Keratinocyte (primary cell): ENCODE results near the gene PPP1R16B. TPM values are rescaled to one million over a fixed set of nuclear protein-coding genes. Genes with fewer than 3 reads are reported as not detected.
A peak's percentile ranks its signal among the peaks of the same experiment; 100 is the strongest.

ENCODE experiments used
- DNase-seq: peaks from one replicate; pipeline ENCODE4 v3.0.0-alpha.2; 2011; ENCODE audit warnings: low read depth, missing footprints, low spot score
- FAIRE-seq: peaks from 2 replicates; lab custom pipeline; 2011; peaks lifted over from hg19 to GRCh38; lab: Jason Lieb, UNC
- H2AFZ ChIP-seq: 2 replicates; pipeline ENCODE4 v1.6.0; 2012; ENCODE audit warnings: low read length, control low read depth, inconsistent platforms; ENCODE audit not compliant: control insufficient read depth
- H3K27ac ChIP-seq: 2 replicates; pipeline ENCODE4 v1.5.1; 2011; ENCODE audit warnings: low read length; ENCODE audit not compliant: control insufficient read depth, insufficient read depth
- H3K27me3 ChIP-seq: 3 replicates; pipeline ENCODE4 v1.6.0; 2011; ENCODE audit warnings: low read length; ENCODE audit not compliant: control insufficient read depth, insufficient read depth; ENCODE audit errors: extremely low read depth
- H3K36me3 ChIP-seq, 2 experiments: 2 replicates in 1 of 2; 3 replicates in 1 of 2; pipeline ENCODE4 v1.5.1; 2011; ENCODE audit warnings: low read length in 2 of 2, mild to moderate bottlenecking in 1 of 2; ENCODE audit not compliant: control insufficient read depth in 2 of 2, insufficient read depth in 2 of 2; ENCODE audit errors: extremely low read depth in 1 of 2
- H3K4me1 ChIP-seq: 3 replicates; pipeline ENCODE4 v1.5.1; 2011; ENCODE audit warnings: low read length; ENCODE audit not compliant: control insufficient read depth, insufficient read depth; ENCODE audit errors: extremely low read depth
- H3K4me2 ChIP-seq: 3 replicates; pipeline ENCODE4 v1.6.0; 2011; ENCODE audit warnings: low read depth, low read length; ENCODE audit not compliant: control insufficient read depth, insufficient read depth; ENCODE audit errors: extremely low read depth
- H3K4me3 ChIP-seq, 3 experiments: fragments of 200-600 bp in 1 of 3; sonication (generic) in 1 of 3; 2 replicates in 2 of 3; 3 replicates in 1 of 3; pipeline ENCODE4 v1.5.1; 2011 to 2016; ENCODE audit warnings: low read length in 3 of 3, mild to moderate bottlenecking in 3 of 3, control low read depth in 2 of 3, inconsistent platforms in 1 of 3, low read depth in 1 of 3, mixed read lengths in 1 of 3, mixed run types in 1 of 3, moderate library complexity in 1 of 3; ENCODE audit not compliant: control insufficient read depth in 2 of 3, insufficient read depth in 2 of 3; ENCODE audit errors: extremely low read depth in 1 of 3
- H3K79me2 ChIP-seq: 2 replicates; pipeline ENCODE4 v1.6.0; 2012; ENCODE audit warnings: low read length; ENCODE audit not compliant: control insufficient read depth, insufficient read depth
- H3K9ac ChIP-seq: 3 replicates; pipeline ENCODE4 v1.6.0; 2011; ENCODE audit warnings: low read length; ENCODE audit not compliant: control insufficient read depth, insufficient read depth; ENCODE audit errors: extremely low read depth
- H3K9me1 ChIP-seq: 3 replicates; pipeline ENCODE4 v1.6.0; 2011; ENCODE audit warnings: low read length; ENCODE audit not compliant: control insufficient read depth, insufficient read depth; ENCODE audit errors: extremely low read depth
- H3K9me3 ChIP-seq: 2 replicates; pipeline ENCODE4 v1.5.1; 2012; ENCODE audit warnings: low read depth, low read length; ENCODE audit not compliant: control insufficient read depth
- H4K20me1 ChIP-seq: 3 replicates; pipeline ENCODE4 v1.6.0; 2011; ENCODE audit warnings: low read length; ENCODE audit not compliant: control insufficient read depth, insufficient read depth; ENCODE audit errors: extremely low read depth
- EZH2 ChIP-seq: IDR thresholded peaks from one replicate; pipeline ENCODE4 v1.6.1; 2012; ENCODE audit warnings: inconsistent platforms, mild to moderate bottlenecking, low read length, moderate library complexity
- dilution Hi-C: fragments of 300-500 bp; cut with MboI; formaldehyde crosslinking; loops from one replicate; pipeline ENCODE4 v1.7.0; 2020; ENCODE audit warnings: low sequenced_read_pairs; ENCODE audit not compliant: extremely low pct_ligation_motif_present
- polyA plus RNA-seq, 5 experiments: library from polyadenylated mRNA; depleted of rRNA in 3 of 5; stranded (reverse) in 3 of 5; stranded (forward) in 1 of 5; unstranded in 1 of 5; fragments of >200 nt; gene quantifications; 1 replicate in 1 of 5; 2 replicates in 3 of 5; 3 replicates in 1 of 5; pipeline versions ENCODE4 v1.2.1 to v1.2.3, GENCODE V29; 2011 to 2012; ENCODE audit warnings: missing spikeins in 2 of 5, low read depth in 1 of 5, low replicate concordance in 1 of 5
- TF ChIP-seq, protein P1 (sequence below), 3 experiments: IDR thresholded peaks in 1 of 3; conservative IDR thresholded peaks in 1 of 3; optimal IDR thresholded peaks in 1 of 3; 2 replicates in 2 of 3; 3 replicates in 1 of 3; pipeline versions ENCODE3 to v1.5.1; 2011; ENCODE audit warnings: low read length in 3 of 3, mild to moderate bottlenecking in 3 of 3, moderate library complexity in 2 of 3, control low read depth in 1 of 3, inconsistent platforms in 1 of 3; ENCODE audit not compliant: insufficient read depth in 2 of 3; ENCODE audit errors: extremely low read depth in 1 of 3

Gene PPP1R16B
- polyA plus RNA-seq, 1 donor (not counting 4 experiments of a cell fraction or from before 2014, with no cell fraction given), result not detected

DNA sequence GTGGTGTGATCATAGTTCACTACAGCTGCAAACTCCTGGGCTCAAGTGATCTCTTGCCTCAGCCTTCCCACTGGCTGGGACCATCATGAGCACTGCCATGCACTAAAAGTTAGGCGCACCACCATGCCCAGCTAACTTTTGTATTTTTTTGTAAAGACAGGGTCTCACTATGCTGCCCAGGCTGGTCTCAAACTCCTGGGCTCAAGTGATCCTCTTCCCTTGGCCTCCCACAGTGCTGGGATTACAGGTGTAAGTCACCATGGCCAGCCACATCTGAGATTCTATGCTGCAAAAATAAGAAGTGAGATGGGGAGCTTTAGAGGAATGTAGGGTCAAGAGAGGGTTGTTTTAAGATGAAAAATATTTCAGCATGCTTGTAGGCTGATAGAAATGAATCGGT, 119.2 kb downstream of the PPP1R16B start:
- no peaks in the 10 kb centered on the region for H3K36me3 ChIP-seq
- H3K4me1 ChIP-seq, result peaks cover 20% of the 10 kb centered on the region
- H3K4me2 ChIP-seq, result no peak overlapping the region
- H3K9me3 ChIP-seq, result no peaks in the 10 kb centered on the region
- H3K27me3 ChIP-seq, result peaks cover 11% of the 10 kb centered on the region
- no peak overlapping the region for H2AFZ ChIP-seq
- no peaks in the 10 kb centered on the region for H4K20me1 ChIP-seq
- H3K9me1 ChIP-seq, result no peaks in the 10 kb centered on the region
- FAIRE-seq (no peak), DNase-seq (no peak)
- TF ChIP-seq EZH2, result no peak
- TF ChIP-seq, protein P1, sequence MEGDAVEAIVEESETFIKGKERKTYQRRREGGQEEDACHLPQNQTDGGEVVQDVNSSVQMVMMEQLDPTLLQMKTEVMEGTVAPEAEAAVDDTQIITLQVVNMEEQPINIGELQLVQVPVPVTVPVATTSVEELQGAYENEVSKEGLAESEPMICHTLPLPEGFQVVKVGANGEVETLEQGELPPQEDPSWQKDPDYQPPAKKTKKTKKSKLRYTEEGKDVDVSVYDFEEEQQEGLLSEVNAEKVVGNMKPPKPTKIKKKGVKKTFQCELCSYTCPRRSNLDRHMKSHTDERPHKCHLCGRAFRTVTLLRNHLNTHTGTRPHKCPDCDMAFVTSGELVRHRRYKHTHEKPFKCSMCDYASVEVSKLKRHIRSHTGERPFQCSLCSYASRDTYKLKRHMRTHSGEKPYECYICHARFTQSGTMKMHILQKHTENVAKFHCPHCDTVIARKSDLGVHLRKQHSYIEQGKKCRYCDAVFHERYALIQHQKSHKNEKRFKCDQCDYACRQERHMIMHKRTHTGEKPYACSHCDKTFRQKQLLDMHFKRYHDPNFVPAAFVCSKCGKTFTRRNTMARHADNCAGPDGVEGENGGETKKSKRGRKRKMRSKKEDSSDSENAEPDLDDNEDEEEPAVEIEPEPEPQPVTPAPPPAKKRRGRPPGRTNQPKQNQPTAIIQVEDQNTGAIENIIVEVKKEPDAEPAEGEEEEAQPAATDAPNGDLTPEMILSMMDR (optimal IDR thresholded peaks at IDR 0.05 in 1 of 3, IDR thresholded peaks at IDR 0.05 in 1 of 3, conservative IDR thresholded peaks at IDR 0.05 in 1 of 3; ENCODE audit: extremely low read depth in 1 of 3, insufficient read depth in 2 of 3, low read length in 3 of 3), result no peak
- dilution Hi-C loops, result no loop called here
- H3K27ac ChIP-seq, result no peak overlapping the region
- no peak overlapping the region for H3K4me3 ChIP-seq
- H3K9ac ChIP-seq, result no peak overlapping the region
- H3K79me2 ChIP-seq, result peaks cover 30% of the 10 kb centered on the region

DNA sequence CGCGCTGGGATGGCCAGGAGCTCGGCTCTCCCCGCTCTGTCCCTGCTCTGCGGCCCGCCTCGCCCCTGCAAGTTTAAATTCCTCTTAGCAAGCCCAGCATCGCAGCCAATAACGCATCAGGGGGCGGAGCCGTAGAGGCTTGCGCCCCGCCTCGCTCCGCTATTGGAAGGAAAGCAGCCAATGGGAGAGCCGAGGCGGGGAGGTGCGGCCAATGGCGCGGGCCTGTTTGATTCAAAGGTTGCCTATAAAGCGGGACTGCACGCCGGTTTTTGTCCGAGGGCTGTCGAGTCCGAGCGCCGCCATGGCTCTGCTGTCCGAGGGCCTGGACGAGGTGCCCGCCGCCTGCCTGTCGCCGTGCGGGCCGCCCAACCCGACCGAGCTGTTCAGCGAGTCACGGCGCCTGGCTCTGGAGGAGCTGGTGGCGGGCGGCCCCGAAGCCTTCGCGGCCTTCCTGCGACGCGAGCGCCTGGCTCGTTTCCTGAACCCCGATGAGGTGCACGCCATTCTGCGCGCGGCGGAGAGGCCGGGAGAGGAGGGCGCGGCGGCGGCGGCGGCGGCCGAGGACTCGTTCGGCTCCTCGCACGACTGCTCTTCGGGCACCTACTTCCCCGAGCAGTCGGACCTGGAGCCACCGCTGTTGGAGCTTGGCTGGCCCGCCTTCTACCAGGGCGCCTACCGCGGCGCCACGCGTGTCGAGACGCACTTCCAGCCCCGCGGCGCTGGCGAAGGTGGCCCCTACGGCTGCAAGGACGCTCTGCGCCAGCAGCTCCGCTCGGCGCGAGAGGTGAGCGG, 120.8 kb downstream of the PPP1R16B start, which contains the start of gene FAM83D:
Gene FAM83D (plus strand): TSS at position 276 of the 792 bp plus-strand sequence. CDS start 26 bp downstream, at position 302.
- Histone ChIP-seq H3K4me2 (peak within 1 kb of the TSS; percentile 77), H3K27ac (peak within 1 kb of the TSS; percentile 67), H3K27me3 (no peaks in the 10 kb centered on the region), H3K9ac (peak within 1 kb of the TSS; percentile 81), H3K4me1 (peaks cover 23% of the 10 kb centered on the region), H2AFZ (peak within 1 kb of the TSS; percentile 87), H3K4me3 (peak within 1 kb of the TSS; percentile 68 to 88 (median 82)), H3K9me3 (no peaks in the 10 kb centered on the region), H3K79me2 (peaks cover 46% of the 10 kb centered on the region), H4K20me1 (no peaks in the 10 kb centered on the region), H3K36me3 (peaks cover 0 to 3% of the 10 kb centered on the region in 2 experiments), H3K9me1 (no peaks in the 10 kb centered on the region)
- no peak for TF ChIP-seq EZH2
- TF ChIP-seq, protein P1 (optimal IDR thresholded peaks at IDR 0.05 in 1 of 3, IDR thresholded peaks at IDR 0.05 in 1 of 3, conservative IDR thresholded peaks at IDR 0.05 in 1 of 3; ENCODE audit: extremely low read depth in 1 of 3, insufficient read depth in 2 of 3, low read length in 3 of 3), result no peak
- DNase-seq, result peak; percentile 90
- dilution Hi-C loops, result no loop called here
- FAIRE-seq, result no peak
